OCI-LY3 (cell line): ENCODE data around the gene TIPARP.

Experiments
- H2AFZ ChIP-seq: fragments of 200-600, 300-600 bp; shearing (Covaris generic); 2 replicates; pipeline ENCODE4 v1.6.0; 2014; ENCODE audit warnings: antibody characterized with exemption, low read depth, low read length
- H3K27ac ChIP-seq: fragments of 200-600, 300-600 bp; sonication (generic); 2 replicates; pipeline ENCODE4 v1.5.1; 2014; ENCODE audit warnings: mild to moderate bottlenecking, low read length, moderate library complexity, mixed read lengths
- H3K27me3 ChIP-seq: fragments of 200-600, 300-600 bp; sonication (generic); 2 replicates; pipeline ENCODE4 v1.6.1; 2014; ENCODE audit warnings: low read depth, low read length, mixed read lengths
- H3K36me3 ChIP-seq: fragments of 200-600, 300-600 bp; sonication (generic); replicated peaks from 2 replicates; pipeline ENCODE3; 2014; ENCODE audit warnings: low read depth, low read length, mixed read lengths
- H3K4me1 ChIP-seq: fragments of 300-600, 200-600 bp; sonication (generic); 2 replicates; pipeline ENCODE4 v1.6.1; 2014; ENCODE audit warnings: low read length, mixed read lengths
- H3K4me2 ChIP-seq: fragments of 200-600, 300-600 bp; sonication (generic); 2 replicates; pipeline ENCODE4 v1.6.1; 2014; ENCODE audit warnings: low read length, mixed read lengths
- H3K4me3 ChIP-seq: fragments of 300-600, 200-600 bp; sonication (generic); 2 replicates; pipeline ENCODE4 v1.5.1; 2014; ENCODE audit warnings: antibody characterized with exemption, mild to moderate bottlenecking, low read length, moderate library complexity
- H3K79me2 ChIP-seq: fragments of 300-600, 200-600 bp; shearing (Covaris generic); 2 replicates; pipeline ENCODE4 v1.6.1; 2014; ENCODE audit warnings: mild to moderate bottlenecking, low read length, mixed read lengths
- H3K9ac ChIP-seq: fragments of 300-600, 200-600 bp; shearing (Covaris generic); 2 replicates; pipeline ENCODE4 v1.6.0; 2014; ENCODE audit warnings: mild to moderate bottlenecking, low read length, moderate library complexity
- H3K9me3 ChIP-seq: fragments of 200-600, 300-600 bp; shearing (Covaris generic); 2 replicates; pipeline ENCODE4 v1.6.1; 2014; ENCODE audit warnings: low read length, mixed read lengths; ENCODE audit not compliant: insufficient read depth
- H4K20me1 ChIP-seq: fragments of 200-600, 300-600 bp; sonication (generic); 2 replicates; pipeline ENCODE4 v1.6.1; 2016; ENCODE audit warnings: low read length, mixed read lengths; ENCODE audit not compliant: insufficient read depth
- EZH2phosphoT487 ChIP-seq: fragments of 200-600 bp; shearing (Covaris generic); IDR thresholded peaks from 2 replicates; pipeline ENCODE4 v1.6.1; 2018; ENCODE audit warnings: antibody characterized with exemption, mixed run types, low read depth
- TF ChIP-seq, protein P1 (sequence below): fragments of 200-600, 300-600 bp; sonication (generic); IDR thresholded peaks from 2 replicates; pipeline ENCODE4 v1.5.1; 2014; ENCODE audit warnings: antibody characterized with exemption, low read length, low read depth

Gene TIPARP

DNA sequence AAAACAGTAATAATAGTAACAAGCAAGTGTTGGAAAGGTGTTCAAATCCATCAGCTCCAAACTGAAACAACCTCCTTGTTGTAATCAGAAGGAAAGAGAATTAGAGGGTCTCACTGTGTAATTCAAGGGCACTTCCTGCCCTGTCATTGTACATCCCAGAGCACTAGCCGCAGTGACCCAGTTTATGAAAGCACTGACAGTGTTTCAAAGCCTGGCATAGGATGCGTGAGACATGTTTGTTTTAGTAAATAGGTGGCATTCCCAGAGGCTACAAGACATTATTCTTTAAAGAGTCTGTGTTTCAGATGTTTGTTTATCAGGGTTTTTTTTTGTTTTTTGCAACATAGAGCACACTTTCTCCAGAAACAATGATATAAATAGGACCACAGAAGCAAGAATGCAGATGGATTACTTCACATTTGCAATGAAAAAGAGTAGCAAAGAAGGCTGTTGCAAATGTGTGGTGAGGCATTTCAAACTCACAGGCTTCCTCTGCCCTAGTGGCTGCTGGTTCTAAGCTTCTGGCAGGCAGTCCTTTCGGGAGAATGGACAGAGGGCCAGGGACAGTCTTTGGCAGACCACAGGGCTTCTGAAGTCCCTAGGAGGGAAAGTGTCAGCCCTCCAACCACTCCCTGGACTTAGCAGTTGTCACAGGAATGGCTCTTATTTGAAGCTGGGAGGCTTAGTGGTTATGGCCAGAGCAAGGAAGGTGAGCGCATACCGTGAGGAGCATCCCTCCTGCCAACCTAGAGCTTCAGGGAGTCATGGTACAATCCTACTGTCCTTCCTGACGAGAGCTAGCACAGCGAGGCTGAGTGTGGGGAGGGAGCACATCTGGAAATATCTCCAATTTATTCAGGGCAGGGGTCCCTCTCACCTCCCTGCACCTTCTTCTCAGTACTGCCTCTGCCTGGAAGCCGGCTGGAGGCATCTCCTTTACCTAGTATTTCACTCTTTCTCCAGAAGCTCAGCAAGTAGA, 31.4 kb upstream of the TIPARP start:
- Histone ChIP-seq H4K20me1 (no peaks in the 10 kb centered on the region), H3K27me3 (peaks cover 4% of the 10 kb centered on the region; the same call in 1 of the 2 replicates), H3K9me3 (no peaks in the 10 kb centered on the region), H3K4me1 (peaks cover 15% of the 10 kb centered on the region), H3K36me3 (no peaks in the 10 kb centered on the region), H3K79me2 (no peaks in the 10 kb centered on the region), H3K9ac (no peak overlapping the region), H3K4me2 (peak overlapping the region; percentile 43), H3K27ac (no peak overlapping the region), H2AFZ (peak overlapping the region; percentile 48; the same call in 1 of the 2 replicates), H3K4me3 (0 out of 2 replicates have a peak overlapping the region, but pooled peaks have one; percentile 32)
- TF ChIP-seq EZH2phosphoT487 = no peak
- TF ChIP-seq, protein P1, sequence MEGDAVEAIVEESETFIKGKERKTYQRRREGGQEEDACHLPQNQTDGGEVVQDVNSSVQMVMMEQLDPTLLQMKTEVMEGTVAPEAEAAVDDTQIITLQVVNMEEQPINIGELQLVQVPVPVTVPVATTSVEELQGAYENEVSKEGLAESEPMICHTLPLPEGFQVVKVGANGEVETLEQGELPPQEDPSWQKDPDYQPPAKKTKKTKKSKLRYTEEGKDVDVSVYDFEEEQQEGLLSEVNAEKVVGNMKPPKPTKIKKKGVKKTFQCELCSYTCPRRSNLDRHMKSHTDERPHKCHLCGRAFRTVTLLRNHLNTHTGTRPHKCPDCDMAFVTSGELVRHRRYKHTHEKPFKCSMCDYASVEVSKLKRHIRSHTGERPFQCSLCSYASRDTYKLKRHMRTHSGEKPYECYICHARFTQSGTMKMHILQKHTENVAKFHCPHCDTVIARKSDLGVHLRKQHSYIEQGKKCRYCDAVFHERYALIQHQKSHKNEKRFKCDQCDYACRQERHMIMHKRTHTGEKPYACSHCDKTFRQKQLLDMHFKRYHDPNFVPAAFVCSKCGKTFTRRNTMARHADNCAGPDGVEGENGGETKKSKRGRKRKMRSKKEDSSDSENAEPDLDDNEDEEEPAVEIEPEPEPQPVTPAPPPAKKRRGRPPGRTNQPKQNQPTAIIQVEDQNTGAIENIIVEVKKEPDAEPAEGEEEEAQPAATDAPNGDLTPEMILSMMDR = no peak

DNA sequence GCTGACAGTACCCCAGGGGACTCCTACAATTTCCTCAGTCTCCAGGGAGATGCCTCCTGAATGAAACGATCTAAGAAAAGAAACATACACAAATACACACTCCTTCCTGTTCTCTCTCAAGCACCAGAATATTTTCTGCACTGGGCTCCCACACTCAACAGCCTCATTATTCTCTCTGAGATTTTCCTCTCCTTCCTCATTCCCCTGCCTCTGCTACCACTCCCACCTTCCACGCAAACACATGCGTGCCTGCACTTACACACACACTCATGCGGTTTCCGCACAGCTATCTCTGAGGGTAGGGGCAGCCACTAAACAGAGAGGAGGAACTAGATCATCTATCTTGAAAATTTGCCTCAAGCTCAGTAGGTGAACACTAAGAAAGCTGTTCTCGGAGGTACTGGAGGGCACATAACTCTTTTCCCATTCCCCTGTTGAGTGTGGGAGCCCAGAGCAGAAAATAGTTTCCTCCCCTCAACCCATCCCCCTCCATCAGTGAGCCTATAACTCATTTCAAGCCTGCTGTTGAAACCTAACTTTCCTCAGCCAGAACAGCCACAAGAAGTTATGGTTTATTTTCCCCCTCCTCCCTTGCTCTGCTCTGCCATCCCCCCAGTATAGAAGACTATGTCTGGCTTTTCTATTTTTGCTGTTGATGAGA, 30.5 kb upstream of the TIPARP start:
- TF ChIP-seq, protein P1 = no peak
- TF ChIP-seq EZH2phosphoT487 = no peak

DNA sequence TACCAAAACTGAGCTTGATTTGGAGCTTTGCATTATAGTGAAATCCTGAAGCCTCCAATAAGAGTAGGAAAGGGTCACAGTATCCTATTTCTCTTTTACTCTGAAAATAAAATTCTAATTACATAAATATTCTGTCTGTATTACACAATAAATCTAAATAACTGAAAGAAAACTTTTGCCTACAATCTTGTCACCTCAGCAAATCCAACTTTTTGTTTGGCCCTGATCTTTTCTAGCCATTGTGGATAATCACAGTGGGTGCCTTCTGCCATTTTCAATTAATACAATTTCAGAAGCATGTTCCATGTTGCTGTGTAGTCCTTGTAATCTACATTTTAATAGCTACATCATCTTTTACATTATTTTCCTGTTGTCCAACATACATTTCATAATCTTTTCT, 29.4 kb upstream of the TIPARP start:
- Histone ChIP-seq H3K27ac (no peak overlapping the region), H3K9me3 (no peaks in the 10 kb centered on the region), H2AFZ (no peak overlapping the region), H3K4me1 (peaks cover 15% of the 10 kb centered on the region), H3K4me2 (no peak overlapping the region), H4K20me1 (no peaks in the 10 kb centered on the region), H3K4me3 (no peak overlapping the region), H3K27me3 (0 out of 2 replicates have a peak, but pooled peaks cover 4% of the 10 kb centered on the region), H3K36me3 (no peaks in the 10 kb centered on the region), H3K9ac (no peak overlapping the region), H3K79me2 (no peaks in the 10 kb centered on the region)
- TF ChIP-seq, protein P1 = no peak
- no peak for TF ChIP-seq EZH2phosphoT487

More for the DNA sequence above, 30.5 kb upstream of the TIPARP start:
- H2AFZ ChIP-seq = peak overlapping the region; percentile 48
- H3K36me3 ChIP-seq = no peaks in the 10 kb centered on the region
- H3K4me3 ChIP-seq = peak overlapping the region; percentile 32
- no peaks in the 10 kb centered on the region for H3K79me2 ChIP-seq
- peak overlapping the region; percentile 43 for H3K4me2 ChIP-seq
- peak overlapping the region; percentile 34; the same call in 1 of the 2 replicates for H3K9ac ChIP-seq
- peaks cover 15% of the 10 kb centered on the region for H3K4me1 ChIP-seq
- 0 out of 2 replicates have a peak, but pooled peaks cover 4% of the 10 kb centered on the region for H3K27me3 ChIP-seq
- H3K27ac ChIP-seq = no peak overlapping the region
- H3K9me3 ChIP-seq = no peaks in the 10 kb centered on the region
- no peaks in the 10 kb centered on the region for H4K20me1 ChIP-seq

DNA sequence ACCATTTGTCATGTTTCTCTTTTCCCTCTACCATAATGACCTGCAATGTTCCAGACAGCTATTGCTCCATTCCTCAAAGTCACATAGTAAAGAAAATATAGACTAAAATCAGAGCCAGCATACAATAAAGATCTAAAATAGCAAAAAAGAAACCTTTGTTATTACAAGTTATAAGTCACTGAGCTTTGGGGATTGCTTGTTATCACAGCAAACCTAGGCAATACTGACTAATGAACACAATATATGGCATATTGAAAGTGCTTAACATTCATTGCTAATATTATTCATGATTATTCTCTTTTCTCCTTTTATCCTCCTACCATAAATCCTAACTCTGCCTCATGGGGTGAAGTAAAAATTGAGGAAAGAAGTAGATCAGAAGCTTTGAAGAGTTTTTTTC, 27.4 kb upstream of the TIPARP start:
- Histone ChIP-seq H3K27me3 (no peaks in the 10 kb centered on the region), H3K4me3 (no peak overlapping the region), H3K27ac (no peak overlapping the region), H3K9me3 (no peaks in the 10 kb centered on the region), H3K79me2 (no peaks in the 10 kb centered on the region), H3K4me1 (peaks cover 13% of the 10 kb centered on the region), H4K20me1 (no peaks in the 10 kb centered on the region), H2AFZ (no peak overlapping the region), H3K4me2 (no peak overlapping the region), H3K36me3 (no peaks in the 10 kb centered on the region), H3K9ac (no peak overlapping the region)
- TF ChIP-seq, protein P1 = no peak
- no peak for TF ChIP-seq EZH2phosphoT487
